ENCODE measurements around the gene PNPLA6. TPM values are rescaled to one million over a fixed set of nuclear protein-coding genes. Genes with fewer than 3 reads are reported as not detected.

The PNPLA6 gene
- total and polyA plus RNA-seq, 2 donors (not counting 1 experiment from before 2014, with no cell fraction given) = 20.9 to 89.2 TPM

GRCh38 chr19:7524523-7524922 is 11.0 kb upstream of the PNPLA6 start:
- Histone ChIP-seq H2AFZ (ENCODE audit: low read length) (no peak overlapping the region), H3K9ac (ENCODE audit: insufficient read depth, low read length) (no peak overlapping the region), H3K4me3 (replicated peaks in 1 of 4; ENCODE audit: control extremely low read depth in 1 of 4, insufficient read depth in 1 of 4, low read depth in 3 of 4, low read length in 4 of 4) (no peak overlapping the region), H3K79me2 (ENCODE audit: control insufficient read depth, insufficient read depth, low read length) (peaks cover 2% of the 10 kb centered on the region), H3K36me3 (ENCODE audit: control insufficient read depth, insufficient read depth, low read length) (peaks cover 11% of the 10 kb centered on the region), H3K27ac (ENCODE audit: insufficient read depth, low read length) (no peak overlapping the region), H3K27me3 (ENCODE audit: control insufficient read depth, insufficient read depth, low read length) (no peaks in the 10 kb centered on the region), H3K4me1 (ENCODE audit: control insufficient read depth, extremely low read depth, insufficient read depth, low read length) (peaks cover 2% of the 10 kb centered on the region), H3K4me2 (ENCODE audit: extremely low read depth, insufficient read depth, low read length) (no peak overlapping the region), H3K9me3 (ENCODE audit: control insufficient read depth, insufficient read depth, low read depth, low read length) (no peaks in the 10 kb centered on the region), H4K20me1 (ENCODE audit: control insufficient read depth, extremely low read depth, insufficient read depth, low read length) (no peaks in the 10 kb centered on the region)
- no peak for DNase-seq (ENCODE audit: low read depth in 2 of 2)
- TF ChIP-seq EZH2 (IDR thresholded peaks at IDR 0.05; ENCODE audit: low read length, missing control alignments) (no peak), CTCF (conservative IDR thresholded peaks at IDR 0.05 in 1 of 2, IDR thresholded peaks at IDR 0.05 in 1 of 2; ENCODE audit: low read depth in 1 of 2, low read length in 2 of 2) (no peak)

- H3K4me1 ChIP-seq (ENCODE audit: control insufficient read depth, extremely low read depth, insufficient read depth, low read length) = peaks cover 2% of the 10 kb centered on the region
- H3K36me3 ChIP-seq (ENCODE audit: control insufficient read depth, insufficient read depth, low read length) = peaks cover 12% of the 10 kb centered on the region
- H3K9ac ChIP-seq (ENCODE audit: insufficient read depth, low read length) = no peak overlapping the region
- no peak overlapping the region for H3K4me3 ChIP-seq (replicated peaks in 1 of 4; ENCODE audit: control extremely low read depth in 1 of 4, insufficient read depth in 1 of 4, low read depth in 3 of 4, low read length in 4 of 4)
- peaks cover 2% of the 10 kb centered on the region for H3K79me2 ChIP-seq (ENCODE audit: control insufficient read depth, insufficient read depth, low read length)
- DNase-seq (ENCODE audit: low read depth in 2 of 2) = no peak
- H3K27ac ChIP-seq (ENCODE audit: insufficient read depth, low read length) = no peak overlapping the region
- H3K9me3 ChIP-seq (ENCODE audit: control insufficient read depth, insufficient read depth, low read depth, low read length) = no peaks in the 10 kb centered on the region
- no peak for TF ChIP-seq CTCF (conservative IDR thresholded peaks at IDR 0.05 in 1 of 2, IDR thresholded peaks at IDR 0.05 in 1 of 2; ENCODE audit: low read depth in 1 of 2, low read length in 2 of 2)
- no peak for TF ChIP-seq EZH2 (IDR thresholded peaks at IDR 0.05; ENCODE audit: low read length, missing control alignments)
- H2AFZ ChIP-seq (ENCODE audit: low read length) = no peak overlapping the region
- H4K20me1 ChIP-seq (ENCODE audit: control insufficient read depth, extremely low read depth, insufficient read depth, low read length) = no peaks in the 10 kb centered on the region
- no peaks in the 10 kb centered on the region for H3K27me3 ChIP-seq (ENCODE audit: control insufficient read depth, insufficient read depth, low read length)
- H3K4me2 ChIP-seq (ENCODE audit: extremely low read depth, insufficient read depth, low read length) = no peak overlapping the region
These were observed 10.4 kb upstream of the PNPLA6 start for GRCh38 chr19:7524992-7525739.

- Histone ChIP-seq H4K20me1 (ENCODE audit: control insufficient read depth, extremely low read depth, insufficient read depth, low read length) (no peaks in the 10 kb centered on the region), H3K27ac (ENCODE audit: insufficient read depth, low read length) (no peak overlapping the region), H3K4me3 (replicated peaks in 1 of 4; ENCODE audit: control extremely low read depth in 1 of 4, insufficient read depth in 1 of 4, low read depth in 3 of 4, low read length in 4 of 4) (no peak overlapping the region), H2AFZ (ENCODE audit: low read length) (no peak overlapping the region), H3K36me3 (ENCODE audit: control insufficient read depth, insufficient read depth, low read length) (peaks cover 12% of the 10 kb centered on the region), H3K27me3 (ENCODE audit: control insufficient read depth, insufficient read depth, low read length) (no peaks in the 10 kb centered on the region), H3K79me2 (ENCODE audit: control insufficient read depth, insufficient read depth, low read length) (peaks cover 2% of the 10 kb centered on the region), H3K9ac (ENCODE audit: insufficient read depth, low read length) (no peak overlapping the region), H3K9me3 (ENCODE audit: control insufficient read depth, insufficient read depth, low read depth, low read length) (no peaks in the 10 kb centered on the region), H3K4me1 (ENCODE audit: control insufficient read depth, extremely low read depth, insufficient read depth, low read length) (peaks cover 2% of the 10 kb centered on the region), H3K4me2 (ENCODE audit: extremely low read depth, insufficient read depth, low read length) (no peak overlapping the region)
- TF ChIP-seq EZH2 (IDR thresholded peaks at IDR 0.05; ENCODE audit: low read length, missing control alignments) (no peak), CTCF (conservative IDR thresholded peaks at IDR 0.05 in 1 of 2, IDR thresholded peaks at IDR 0.05 in 1 of 2; ENCODE audit: low read depth in 1 of 2, low read length in 2 of 2) (no peak)
- no peak for DNase-seq (ENCODE audit: low read depth in 2 of 2)
These were observed 9.2 kb upstream of the PNPLA6 start for GRCh38 chr19:7526059-7526929.
